Fibroblast of skin of scalp (primary cell): ENCODE measurements around the gene ERMARD.

Source experiments
- DNase-seq: peaks from one replicate; pipeline ENCODE4 v3.0.0-alpha.2; 2013

The ERMARD gene

GRCh38 chr6:169802790-169803189 lies 51.4 kb downstream of the ERMARD start:
- DNase-seq: no peak

GRCh38 chr6:169803271-169803811 lies 51.9 kb downstream of the ERMARD start:
- DNase-seq: no peak

GRCh38 chr6:169803816-169804340 lies 52.5 kb downstream of the ERMARD start:
- DNase-seq: no peak

GRCh38 chr6:169804427-169804826 lies 53.0 kb downstream of the ERMARD start:
- no peak for DNase-seq

GRCh38 chr6:169805242-169805838 lies 53.9 kb downstream of the ERMARD start:
- no peak for DNase-seq

- DNase-seq: no peak
Measured at GRCh38 chr6:169806701-169807100, 55.3 kb downstream of the ERMARD start.

GRCh38 chr6:169807229-169807628 lies 55.8 kb downstream of the ERMARD start:
- DNase-seq: no peak

- no peak for DNase-seq
Measured at GRCh38 chr6:169807699-169808607, 56.5 kb downstream of the ERMARD start.

- DNase-seq: no peak
Measured at GRCh38 chr6:169808608-169808967, 57.2 kb downstream of the ERMARD start.

GRCh38 chr6:169809386-169809785 lies 58.0 kb downstream of the ERMARD start:
- DNase-seq: no peak

- no peak for DNase-seq
Measured at GRCh38 chr6:169810066-169810989, 58.9 kb downstream of the ERMARD start.

GRCh38 chr6:169811072-169811471 lies 59.6 kb downstream of the ERMARD start:
- no peak for DNase-seq

GRCh38 chr6:169811521-169812256 lies 60.3 kb downstream of the ERMARD start:
- no peak for DNase-seq

- no peak for DNase-seq
Measured at GRCh38 chr6:169812257-169812644, 60.8 kb downstream of the ERMARD start.

- no peak for DNase-seq
Measured at GRCh38 chr6:169813969-169814368, 62.5 kb downstream of the ERMARD start.

- DNase-seq: no peak
Measured at GRCh38 chr6:169816054-169816453, 64.6 kb downstream of the ERMARD start.

GRCh38 chr6:169816975-169817374 lies 65.6 kb downstream of the ERMARD start:
- DNase-seq: no peak

GRCh38 chr6:169820358-169820757 lies 68.9 kb downstream of the ERMARD start:
- DNase-seq: no peak

- no peak for DNase-seq
Measured at GRCh38 chr6:169824021-169824420, 72.6 kb downstream of the ERMARD start.

- no peak for DNase-seq
Measured at GRCh38 chr6:169824848-169825557, 73.6 kb downstream of the ERMARD start.
